NB4 (cell line): ENCODE measurements around the gene TADA2A.
"Not testable (repeated sequence)": the region's sequence is repeated elsewhere in the genome, so short reads cannot be mapped to it uniquely, and the experiment has no call there.

Experiments used
- DNase-seq: peaks from one replicate; pipeline ENCODE4 v3.0.0; 2010; ENCODE audit warnings: low read depth
- H3K4me3 ChIP-seq: one replicate; pipeline ENCODE4 v1.5.1; 2011; ENCODE audit warnings: mild to moderate bottlenecking, low read depth, low read length, moderate library complexity
- MYC ChIP-seq: IDR thresholded peaks from 2 replicates; pipeline ENCODE4 v1.6.1; 2011; ENCODE audit warnings: low read depth, low read length
- POLR2A ChIP-seq: IDR thresholded peaks from 2 replicates; pipeline ENCODE4 v1.6.1; 2011; ENCODE audit warnings: mild to moderate bottlenecking; ENCODE audit not compliant: insufficient read length; ENCODE audit errors: extremely low read depth
- TF ChIP-seq, protein P1 (sequence below): IDR thresholded peaks from one replicate; pipeline ENCODE4 v1.5.1; 2012; ENCODE audit warnings: low read depth, low read length
- TF ChIP-seq, protein P2 (sequence below): IDR thresholded peaks from 2 replicates; pipeline ENCODE4 v1.6.1; 2011; ENCODE audit warnings: low read depth, low read length

Gene TADA2A

DNA sequence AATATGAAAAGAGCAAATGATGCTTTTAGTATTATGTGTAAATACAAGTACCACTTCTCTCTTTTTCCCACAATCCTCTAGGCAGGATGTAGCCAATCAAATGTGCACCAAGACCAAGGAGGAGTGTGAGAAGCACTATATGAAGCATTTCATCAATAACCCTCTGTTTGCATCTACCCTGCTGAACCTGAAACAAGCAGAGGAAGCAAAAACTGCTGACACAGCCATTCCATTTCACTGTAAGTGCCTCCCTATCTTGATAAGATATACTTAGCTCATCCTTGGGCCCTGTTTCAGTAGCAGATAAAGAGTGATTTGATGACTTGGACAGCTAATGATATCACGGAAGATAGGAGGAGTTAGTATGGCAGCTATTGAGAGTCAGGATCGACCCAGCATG lies 33.7 kb downstream of the TADA2A start:
- TF ChIP-seq, protein P1, sequence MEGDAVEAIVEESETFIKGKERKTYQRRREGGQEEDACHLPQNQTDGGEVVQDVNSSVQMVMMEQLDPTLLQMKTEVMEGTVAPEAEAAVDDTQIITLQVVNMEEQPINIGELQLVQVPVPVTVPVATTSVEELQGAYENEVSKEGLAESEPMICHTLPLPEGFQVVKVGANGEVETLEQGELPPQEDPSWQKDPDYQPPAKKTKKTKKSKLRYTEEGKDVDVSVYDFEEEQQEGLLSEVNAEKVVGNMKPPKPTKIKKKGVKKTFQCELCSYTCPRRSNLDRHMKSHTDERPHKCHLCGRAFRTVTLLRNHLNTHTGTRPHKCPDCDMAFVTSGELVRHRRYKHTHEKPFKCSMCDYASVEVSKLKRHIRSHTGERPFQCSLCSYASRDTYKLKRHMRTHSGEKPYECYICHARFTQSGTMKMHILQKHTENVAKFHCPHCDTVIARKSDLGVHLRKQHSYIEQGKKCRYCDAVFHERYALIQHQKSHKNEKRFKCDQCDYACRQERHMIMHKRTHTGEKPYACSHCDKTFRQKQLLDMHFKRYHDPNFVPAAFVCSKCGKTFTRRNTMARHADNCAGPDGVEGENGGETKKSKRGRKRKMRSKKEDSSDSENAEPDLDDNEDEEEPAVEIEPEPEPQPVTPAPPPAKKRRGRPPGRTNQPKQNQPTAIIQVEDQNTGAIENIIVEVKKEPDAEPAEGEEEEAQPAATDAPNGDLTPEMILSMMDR, result no peak
- TF ChIP-seq MYC (no peak), POLR2A (no peak)
- TF ChIP-seq, protein P2, sequence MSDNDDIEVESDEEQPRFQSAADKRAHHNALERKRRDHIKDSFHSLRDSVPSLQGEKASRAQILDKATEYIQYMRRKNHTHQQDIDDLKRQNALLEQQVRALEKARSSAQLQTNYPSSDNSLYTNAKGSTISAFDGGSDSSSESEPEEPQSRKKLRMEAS, result no peak
- H3K4me3 ChIP-seq, result no peak overlapping the region
- no peak for DNase-seq

DNA sequence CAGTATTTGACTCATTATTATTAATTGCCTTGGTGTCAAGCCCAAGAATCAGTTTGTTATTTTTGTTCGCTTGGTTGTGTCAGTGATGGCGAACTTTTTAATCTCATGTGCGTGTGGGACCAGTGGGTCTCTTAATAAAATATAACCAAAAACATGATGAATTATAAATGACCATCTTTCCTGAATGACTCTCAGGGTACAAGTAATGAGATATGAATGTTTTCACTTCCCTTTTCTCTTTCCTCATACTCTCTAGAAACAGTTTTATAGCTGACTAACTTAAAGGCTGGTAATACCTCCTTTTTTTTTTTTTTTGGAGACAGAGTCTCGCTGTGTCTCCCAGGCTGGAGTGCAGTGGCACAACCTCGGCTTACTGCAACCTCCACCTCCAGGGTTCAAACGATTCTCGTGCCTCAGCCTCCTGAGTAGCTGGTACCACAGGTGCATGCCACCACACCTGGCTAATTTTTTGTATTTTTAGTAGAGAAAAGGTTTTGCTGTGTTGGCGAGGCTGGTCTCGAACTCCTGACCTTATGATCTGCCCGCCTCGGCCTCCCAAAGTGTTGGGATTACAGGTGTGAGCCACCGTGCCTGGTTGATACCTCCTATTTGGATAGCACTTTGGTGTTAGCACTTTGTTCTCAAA lies 34.8 kb downstream of the TADA2A start:
- not testable (repeated sequence) for H3K4me3 ChIP-seq
- DNase-seq, result peak; percentile 37

GRCh38 chr17:37446027-37446426 lies 39.3 kb downstream of the TADA2A start:
- TF ChIP-seq MYC, result no peak
- TF ChIP-seq, protein P1, result no peak
- no peak for TF ChIP-seq POLR2A
- TF ChIP-seq, protein P2, result no peak
- H3K4me3 ChIP-seq, result no peak overlapping the region
- no peak for DNase-seq

DNA sequence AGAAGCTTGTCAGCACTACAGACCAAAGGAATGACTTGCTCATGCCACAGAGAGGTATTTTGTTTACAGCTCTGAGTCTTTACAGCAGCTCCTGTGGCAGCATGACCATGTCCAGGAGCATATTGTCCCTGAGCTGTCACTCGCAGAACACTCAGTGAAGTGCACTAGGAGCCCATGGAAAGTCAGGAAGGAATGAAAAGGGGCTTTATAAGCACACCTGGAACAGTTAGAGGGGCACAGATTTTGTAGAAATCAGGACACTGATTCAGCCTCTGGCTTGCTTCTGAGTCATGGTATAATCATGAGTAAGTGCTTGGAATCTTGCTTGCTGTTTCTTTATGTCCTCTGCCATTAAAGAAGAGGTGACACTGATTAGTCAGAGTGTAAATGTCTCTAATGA lies 41.0 kb downstream of the TADA2A start:
- TF ChIP-seq, protein P1, result no peak
- TF ChIP-seq POLR2A (no peak), MYC (no peak)
- TF ChIP-seq, protein P2, result no peak
- H3K4me3 ChIP-seq, result no peak overlapping the region
- no peak for DNase-seq

GRCh38 chr17:37450112-37450511 lies 43.4 kb downstream of the TADA2A start:
- no peak overlapping the region for H3K4me3 ChIP-seq
- TF ChIP-seq, protein P2, result no peak
- TF ChIP-seq, protein P1, result no peak
- TF ChIP-seq MYC, result no peak
- TF ChIP-seq POLR2A, result no peak
- no peak for DNase-seq

GRCh38 chr17:37457801-37458200 lies 51.1 kb downstream of the TADA2A start:
- not testable (repeated sequence) for DNase-seq, H3K4me3 ChIP-seq

DNA sequence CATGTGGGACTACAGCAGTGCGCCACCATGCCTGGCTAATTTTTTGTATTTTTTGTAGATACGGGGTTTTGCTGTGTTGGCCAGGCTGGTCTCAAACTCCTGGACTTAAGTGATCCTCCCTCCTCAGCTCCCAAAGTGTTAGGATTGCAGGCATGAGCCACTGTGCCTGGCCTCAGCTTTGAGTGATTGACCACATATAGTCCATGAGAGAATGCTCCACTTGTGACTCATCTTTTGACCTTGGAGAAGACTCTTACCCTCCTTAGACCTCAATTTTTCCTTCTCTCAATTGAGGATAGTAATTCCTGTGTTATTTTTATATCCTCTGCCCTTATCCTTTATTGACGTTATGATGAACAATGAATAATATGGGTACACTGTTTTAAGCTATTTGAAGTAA lies 52.1 kb downstream of the TADA2A start:
- DNase-seq, result no peak
- H3K4me3 ChIP-seq, result no peak overlapping the region
- TF ChIP-seq MYC, result no peak
- TF ChIP-seq POLR2A, result no peak
- TF ChIP-seq, protein P2, result no peak
- TF ChIP-seq, protein P1, result no peak
